Endothelial cell (in vitro differentiated cells): ENCODE data around the gene ITGB5. TPM values are rescaled to one million over a fixed set of nuclear protein-coding genes. Genes with fewer than 3 reads are reported as not detected.

Source experiments
- DNase-seq: peaks from one replicate; pipeline ENCODE4 v3.0.0; 2021; ENCODE audit warnings: low spot score
- H3K27ac Mint-ChIP-seq: one replicate; pipeline ENCODE4 v1.8.0; 2021; ENCODE audit warnings: mixed read lengths, inconsistent platforms; ENCODE audit not compliant: unreplicated experiment
- H3K27me3 Mint-ChIP-seq: one replicate; pipeline ENCODE4 v1.8.0; 2021; ENCODE audit warnings: mild to moderate bottlenecking, moderate library complexity, mixed read lengths, inconsistent platforms; ENCODE audit not compliant: unreplicated experiment
- H3K36me3 Mint-ChIP-seq: one replicate; pipeline ENCODE4 v1.8.0; 2021; ENCODE audit warnings: mild to moderate bottlenecking, low read depth, mixed read lengths, inconsistent platforms; ENCODE audit not compliant: unreplicated experiment
- H3K4me1 Mint-ChIP-seq: one replicate; pipeline ENCODE4 v1.8.0; 2021; ENCODE audit warnings: mild to moderate bottlenecking, mixed read lengths, inconsistent platforms; ENCODE audit not compliant: unreplicated experiment
- H3K4me3 Mint-ChIP-seq: one replicate; pipeline ENCODE4 v1.8.0; 2021; ENCODE audit warnings: mild to moderate bottlenecking, mixed read lengths, inconsistent platforms; ENCODE audit not compliant: unreplicated experiment
- H3K9me3 Mint-ChIP-seq: one replicate; pipeline ENCODE4 v1.8.0; 2021; ENCODE audit warnings: mixed read lengths, inconsistent platforms; ENCODE audit not compliant: unreplicated experiment
- CTCF ChIP-seq: fragments of 200-600 bp; sonication (generic); IDR thresholded peaks from one replicate; pipeline ENCODE4 v1.5.0; 2021; ENCODE audit warnings: antibody characterized with exemption; ENCODE audit not compliant: unreplicated experiment
- total RNA-seq: library from RNA; stranded (reverse); fragmentation: NEBNext Ultra II Directional; extraction: Animal tissue kit (Norgen Biotek cat#: 25700); gene quantifications from one replicate; pipeline ENCODE4 v1.2.1, GENCODE V29; 2021; ENCODE audit not compliant: unreplicated experiment

ITGB5 gene
- total RNA-seq, 1 donor from 2014 or later, result 55.2 TPM

GRCh38 chr3:124915254-124915653 lies 28.1 kb upstream of the ITGB5 start:
- Mint-ChIP-seq H3K27me3 (peaks cover 3% of the 10 kb centered on the region), H3K4me3 (no peak overlapping the region), H3K9me3 (no peaks in the 10 kb centered on the region), H3K36me3 (no peaks in the 10 kb centered on the region), H3K27ac (no peak overlapping the region), H3K4me1 (peaks cover 3% of the 10 kb centered on the region)
- no peak for TF ChIP-seq CTCF
- DNase-seq, result no peak

GRCh38 chr3:124907957-124908356 lies 20.8 kb upstream of the ITGB5 start:
- H3K27ac Mint-ChIP-seq, result no peak overlapping the region

GRCh38 chr3:124904835-124905492 lies 17.8 kb upstream of the ITGB5 start:
- H3K27me3 Mint-ChIP-seq, result no peaks in the 10 kb centered on the region
- H3K4me3 Mint-ChIP-seq, result no peak overlapping the region
- no peak for TF ChIP-seq CTCF
- DNase-seq, result no peak
- no peaks in the 10 kb centered on the region for H3K9me3 Mint-ChIP-seq
- no peaks in the 10 kb centered on the region for H3K4me1 Mint-ChIP-seq
- no peaks in the 10 kb centered on the region for H3K36me3 Mint-ChIP-seq
- no peak overlapping the region for H3K27ac Mint-ChIP-seq

More at GRCh38 chr3:124907957-124908356, 20.8 kb upstream of the ITGB5 start:
- no peak for DNase-seq
- Mint-ChIP-seq H3K27me3 (peaks cover 2% of the 10 kb centered on the region), H3K9me3 (no peaks in the 10 kb centered on the region), H3K4me1 (peaks cover 3% of the 10 kb centered on the region), H3K4me3 (no peak overlapping the region), H3K36me3 (no peaks in the 10 kb centered on the region)
- TF ChIP-seq CTCF, result no peak

GRCh38 chr3:124903896-124904834 lies 17.0 kb upstream of the ITGB5 start:
- no peak for DNase-seq
- H3K4me3 Mint-ChIP-seq, result no peak overlapping the region
- no peaks in the 10 kb centered on the region for H3K9me3 Mint-ChIP-seq
- H3K36me3 Mint-ChIP-seq, result no peaks in the 10 kb centered on the region
- H3K27ac Mint-ChIP-seq, result no peak overlapping the region
- no peak for TF ChIP-seq CTCF
- no peaks in the 10 kb centered on the region for H3K27me3 Mint-ChIP-seq
- H3K4me1 Mint-ChIP-seq, result no peaks in the 10 kb centered on the region
